Body of pancreas (tissue), 4 donors: ENCODE results near the gene AIF1.

ENCODE experiments used
- POLR2A ChIP-seq, 3 donors: fragments of 450-650 bp; IDR thresholded peaks; one replicate each; pipeline ENCODE4 v1.6.1; 2016; ENCODE audit warnings: antibody characterized with exemption in 3 of 3, mild to moderate bottlenecking in 2 of 3
- TF ChIP-seq, protein P1 (sequence below), 7 experiments: fragments of 450-650 bp in 4 of 7; fragments of 200-600 bp in 3 of 7; sonication (generic) in 3 of 7; IDR thresholded peaks; one replicate each; pipeline ENCODE4 v1.5.1; 2016 to 2019; ENCODE audit warnings: antibody characterized with exemption in 7 of 7

DNA sequence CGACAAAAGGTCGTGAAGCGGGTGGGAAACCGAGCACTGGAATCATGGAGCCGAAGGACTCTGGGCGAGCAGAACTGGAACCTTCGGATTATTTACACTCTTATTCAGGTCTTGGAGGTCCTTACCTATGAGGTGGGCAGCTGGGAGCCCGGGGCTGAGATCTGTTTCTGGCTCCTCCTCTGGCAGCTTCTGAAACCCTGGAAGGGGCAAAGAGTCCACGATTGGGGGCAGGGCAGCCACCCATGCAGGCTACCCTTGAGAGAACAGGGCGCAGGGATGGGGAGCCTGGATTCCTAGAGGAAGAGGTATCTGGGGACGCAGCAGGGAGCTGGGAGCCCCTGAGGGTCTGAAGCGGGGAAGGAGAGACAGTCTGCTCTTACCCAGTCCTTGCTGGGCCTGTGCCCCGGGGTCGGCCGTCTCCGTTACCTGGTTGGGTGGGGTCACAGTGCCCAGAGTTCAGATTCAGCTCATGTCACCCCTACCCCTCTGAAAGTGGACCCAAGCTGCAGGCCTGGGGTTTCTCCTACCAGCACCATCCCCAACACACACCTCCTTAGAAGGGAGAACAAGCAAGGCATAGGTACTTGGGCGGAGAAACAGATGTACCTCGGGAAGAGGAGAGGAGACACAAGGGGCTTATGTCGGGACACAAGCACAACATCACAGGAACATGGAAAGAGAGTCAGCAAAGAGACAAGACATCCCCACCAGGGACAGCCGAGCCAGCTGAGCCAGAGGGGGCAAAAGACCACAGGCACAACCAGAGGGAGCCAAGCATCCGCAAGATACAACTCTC is 33.4 kb upstream of the AIF1 start:
- TF ChIP-seq, protein P1, sequence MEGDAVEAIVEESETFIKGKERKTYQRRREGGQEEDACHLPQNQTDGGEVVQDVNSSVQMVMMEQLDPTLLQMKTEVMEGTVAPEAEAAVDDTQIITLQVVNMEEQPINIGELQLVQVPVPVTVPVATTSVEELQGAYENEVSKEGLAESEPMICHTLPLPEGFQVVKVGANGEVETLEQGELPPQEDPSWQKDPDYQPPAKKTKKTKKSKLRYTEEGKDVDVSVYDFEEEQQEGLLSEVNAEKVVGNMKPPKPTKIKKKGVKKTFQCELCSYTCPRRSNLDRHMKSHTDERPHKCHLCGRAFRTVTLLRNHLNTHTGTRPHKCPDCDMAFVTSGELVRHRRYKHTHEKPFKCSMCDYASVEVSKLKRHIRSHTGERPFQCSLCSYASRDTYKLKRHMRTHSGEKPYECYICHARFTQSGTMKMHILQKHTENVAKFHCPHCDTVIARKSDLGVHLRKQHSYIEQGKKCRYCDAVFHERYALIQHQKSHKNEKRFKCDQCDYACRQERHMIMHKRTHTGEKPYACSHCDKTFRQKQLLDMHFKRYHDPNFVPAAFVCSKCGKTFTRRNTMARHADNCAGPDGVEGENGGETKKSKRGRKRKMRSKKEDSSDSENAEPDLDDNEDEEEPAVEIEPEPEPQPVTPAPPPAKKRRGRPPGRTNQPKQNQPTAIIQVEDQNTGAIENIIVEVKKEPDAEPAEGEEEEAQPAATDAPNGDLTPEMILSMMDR (IDR thresholded peaks at IDR 0.05): no peak
- no peak for TF ChIP-seq POLR2A (IDR thresholded peaks at IDR 0.05)
